ENCODE measurements around the gene C11orf91.

- TF ChIP-seq POLR2A (IDR thresholded peaks at IDR 0.05) (no peak), CTCF (IDR thresholded peaks at IDR 0.05) (no peak)
Observed at GRCh38 chr11:33708985-33709384, 8.4 kb upstream of the C11orf91 start.
